Activated naive CD8-positive, alpha-beta T cell treated with anti-CD3 and anti-CD28 coated beads, Interleukin-2, amount 10 ng/mL, durations not matched to agents 7 days and 5 days (primary cell): ENCODE measurements around the gene CDCA3. TPM values are rescaled to one million over a fixed set of nuclear protein-coding genes. Genes with fewer than 3 reads are reported as not detected.

ENCODE experiments used
- ATAC-seq: fragments of 150-1000 bp; cut with Tn5 transposase; one replicate; pipeline ENCODE4 v1.10.0; 2021; ENCODE audit warnings: low read depth, moderate library complexity
- POLR2A ChIA-PET: fragments of 350-600 bp; sonication (Branson Sonifier 250); formaldehyde crosslinking; loops from one replicate; lab custom pipeline; 2021; ENCODE audit warnings: antibody characterized with exemption; lab: Charles Lee
- DNase-seq: peaks from one replicate; pipeline ENCODE4 v3.0.0; 2021
- H3K27ac Mint-ChIP-seq: one replicate; pipeline ENCODE4 v1.8.0; 2022; ENCODE audit warnings: mild to moderate bottlenecking, mixed read lengths
- H3K27me3 Mint-ChIP-seq: one replicate; pipeline ENCODE4 v1.8.0; 2022; ENCODE audit warnings: mild to moderate bottlenecking, moderate library complexity, mixed read lengths
- H3K36me3 Mint-ChIP-seq: one replicate; pipeline ENCODE4 v1.8.0; 2021; ENCODE audit warnings: mild to moderate bottlenecking, mixed read lengths
- H3K4me1 Mint-ChIP-seq: one replicate; pipeline ENCODE4 v1.8.0; 2021; ENCODE audit warnings: mixed read lengths
- H3K4me3 Mint-ChIP-seq: one replicate; pipeline ENCODE4 v1.8.0; 2022; ENCODE audit warnings: mild to moderate bottlenecking, moderate library complexity, mixed read lengths
- H3K9me3 Mint-ChIP-seq: one replicate; pipeline ENCODE4 v1.8.0; 2021; ENCODE audit warnings: mixed read lengths
- total RNA-seq, 2 experiments: library from RNA; stranded (reverse); gene quantifications; one replicate each; pipeline ENCODE4 v1.2.3, GENCODE V29; 2021

CDCA3 gene
- total RNA-seq, 2 experiments from 2014 or later = 76.7 to 85.2 TPM

DNA sequence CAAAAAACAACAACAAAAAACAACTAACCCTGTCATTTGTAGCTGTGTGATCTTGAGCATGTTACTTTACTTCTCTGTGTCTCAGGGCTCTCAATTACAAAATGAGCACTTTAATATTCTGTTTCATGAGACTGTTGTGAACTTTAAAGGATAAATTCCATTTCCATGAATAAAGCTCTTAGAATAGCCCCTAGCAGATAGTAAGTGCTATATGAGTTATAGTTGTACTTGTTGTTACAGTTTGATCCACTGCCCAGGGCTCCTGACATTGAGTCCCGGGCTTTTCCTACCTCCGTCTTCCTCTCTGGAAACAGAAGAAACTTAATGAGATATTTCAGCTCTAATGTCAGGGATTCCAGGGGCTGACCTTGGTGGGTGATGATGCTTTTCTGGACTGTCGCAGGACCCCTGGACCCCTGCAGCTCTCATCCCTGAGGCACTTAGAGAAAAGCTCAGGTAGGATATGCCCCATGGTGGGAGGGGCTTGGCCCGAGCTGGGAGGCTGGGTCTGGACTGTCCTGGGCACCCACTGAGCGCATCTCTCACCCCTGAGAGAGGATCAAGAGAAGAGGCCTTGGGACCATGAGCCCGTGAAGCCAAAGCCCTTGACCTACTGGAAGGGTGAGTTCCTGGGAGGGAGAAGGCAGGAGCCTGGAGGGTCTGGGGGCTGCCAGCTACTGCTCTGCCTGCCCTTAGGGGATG is 17.7 kb downstream of the CDCA3 start:
- no peak overlapping the region for H3K27ac Mint-ChIP-seq
- no peaks in the 10 kb centered on the region for H3K9me3 Mint-ChIP-seq
- no peak overlapping the region for H3K4me3 Mint-ChIP-seq

GRCh38 chr12:6832125-6832524 is 19.0 kb downstream of the CDCA3 start:
- no peak overlapping the region for H3K4me3 Mint-ChIP-seq
- no peak for ATAC-seq
- H3K4me1 Mint-ChIP-seq = peaks cover 19% of the 10 kb centered on the region
- H3K9me3 Mint-ChIP-seq = no peaks in the 10 kb centered on the region
- no peaks in the 10 kb centered on the region for H3K36me3 Mint-ChIP-seq
- H3K27ac Mint-ChIP-seq = no peak overlapping the region
- DNase-seq = no peak
- peaks cover 38% of the 10 kb centered on the region for H3K27me3 Mint-ChIP-seq
- POLR2A ChIA-PET = no interaction called here

More for the DNA sequence above, 17.7 kb downstream of the CDCA3 start:
- Mint-ChIP-seq H3K4me1 (peaks cover 12% of the 10 kb centered on the region), H3K36me3 (no peaks in the 10 kb centered on the region), H3K27me3 (peaks cover 29% of the 10 kb centered on the region)
- DNase-seq = no peak
- POLR2A ChIA-PET = interaction anchor here (1.2 to 2.5 kb wide), 3 partner anchors 9 to 18 kb away, joined by 3 to 14 read pairs (median 4); partner anchors contain the start of gene CDCA3
- ATAC-seq = no peak

- H3K36me3 Mint-ChIP-seq = no peaks in the 10 kb centered on the region
- H3K27ac Mint-ChIP-seq = no peak overlapping the region
- ATAC-seq = no peak
- H3K27me3 Mint-ChIP-seq = peaks cover 44% of the 10 kb centered on the region
- no peaks in the 10 kb centered on the region for H3K9me3 Mint-ChIP-seq
- no peak for DNase-seq
- POLR2A ChIA-PET = no interaction called here
- no peak overlapping the region for H3K4me3 Mint-ChIP-seq
- peaks cover 19% of the 10 kb centered on the region for H3K4me1 Mint-ChIP-seq
Observed at GRCh38 chr12:6831450-6831995, 19.6 kb downstream of the CDCA3 start.

DNA sequence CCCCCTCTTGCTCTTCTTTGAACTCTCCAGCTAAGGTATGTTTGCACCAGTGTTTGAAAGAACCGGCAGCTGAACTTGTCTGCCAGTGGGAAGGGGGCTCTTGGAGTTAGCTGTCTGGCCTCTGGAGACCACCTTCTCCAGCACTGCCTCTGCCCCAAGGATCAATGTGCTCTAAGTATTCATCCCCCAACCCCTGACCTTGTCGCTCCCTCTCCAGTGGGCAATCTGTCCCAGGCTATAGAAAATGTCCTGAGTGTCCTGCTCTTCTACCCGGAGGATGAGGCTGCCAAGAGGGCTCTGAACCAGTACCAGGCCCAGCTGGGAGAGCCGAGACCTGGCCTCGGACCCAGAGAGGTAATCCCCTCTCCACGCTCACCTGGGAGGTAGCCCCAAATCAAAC is 20.1 kb downstream of the CDCA3 start:
- Mint-ChIP-seq H3K36me3 (no peaks in the 10 kb centered on the region), H3K27me3 (peaks cover 48% of the 10 kb centered on the region), H3K27ac (no peak overlapping the region), H3K4me1 (peaks cover 19% of the 10 kb centered on the region), H3K4me3 (no peak overlapping the region), H3K9me3 (no peaks in the 10 kb centered on the region)
- ATAC-seq (no peak), DNase-seq (no peak)
- POLR2A ChIA-PET = interaction anchor here (1.1 to 1.3 kb wide), 2 partner anchors 21 to 78 kb away, joined by 3 to 4 read pairs; partner anchors contain the start of genes MLF2 and USP5

GRCh38 chr12:6830286-6830890 is 20.7 kb downstream of the CDCA3 start:
- ATAC-seq (no peak), DNase-seq (peak; percentile 34)
- peaks cover 17% of the 10 kb centered on the region for H3K4me1 Mint-ChIP-seq
- POLR2A ChIA-PET = interaction anchor here (1.1 to 1.3 kb wide), 2 partner anchors 21 to 77 kb away, joined by 3 to 4 read pairs; partner anchors contain the start of genes MLF2 and USP5
- H3K4me3 Mint-ChIP-seq = no peak overlapping the region
- H3K36me3 Mint-ChIP-seq = no peaks in the 10 kb centered on the region
- peaks cover 53% of the 10 kb centered on the region for H3K27me3 Mint-ChIP-seq
- no peak overlapping the region for H3K27ac Mint-ChIP-seq
- no peaks in the 10 kb centered on the region for H3K9me3 Mint-ChIP-seq

DNA sequence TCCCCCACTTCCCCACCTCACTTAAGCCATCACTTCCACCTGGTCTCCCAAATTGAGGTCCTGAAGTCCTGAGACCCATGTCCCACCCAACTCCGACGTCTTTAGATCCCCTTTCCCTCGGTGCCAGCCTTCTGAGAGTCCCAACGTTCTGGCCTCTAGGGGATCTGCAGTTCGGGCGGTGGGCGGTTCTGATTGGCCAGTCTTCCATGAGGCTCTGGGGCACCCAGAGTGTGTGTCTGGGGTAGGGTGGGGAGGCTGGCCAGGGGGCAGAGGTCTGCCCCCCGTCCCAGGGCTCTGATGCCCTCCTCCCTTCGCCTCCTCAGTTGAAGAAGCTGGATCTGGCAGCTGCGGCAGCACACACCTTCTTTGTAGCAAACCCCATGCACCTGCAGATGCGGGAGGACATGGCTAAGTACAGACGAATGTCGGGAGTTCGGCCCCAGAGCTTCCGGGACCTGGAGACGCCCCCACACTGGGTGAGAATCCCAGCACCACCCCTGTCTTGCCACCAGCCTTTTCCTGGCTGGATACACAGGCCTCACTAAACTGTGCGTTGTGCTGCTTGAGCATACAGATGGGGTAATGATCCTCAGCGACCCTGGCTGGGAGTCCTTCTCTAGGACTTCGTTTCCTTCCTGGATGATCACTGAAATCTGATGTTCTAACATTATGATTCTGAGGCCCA is 21.4 kb downstream of the CDCA3 start:
- H3K36me3 Mint-ChIP-seq = no peaks in the 10 kb centered on the region

DNA sequence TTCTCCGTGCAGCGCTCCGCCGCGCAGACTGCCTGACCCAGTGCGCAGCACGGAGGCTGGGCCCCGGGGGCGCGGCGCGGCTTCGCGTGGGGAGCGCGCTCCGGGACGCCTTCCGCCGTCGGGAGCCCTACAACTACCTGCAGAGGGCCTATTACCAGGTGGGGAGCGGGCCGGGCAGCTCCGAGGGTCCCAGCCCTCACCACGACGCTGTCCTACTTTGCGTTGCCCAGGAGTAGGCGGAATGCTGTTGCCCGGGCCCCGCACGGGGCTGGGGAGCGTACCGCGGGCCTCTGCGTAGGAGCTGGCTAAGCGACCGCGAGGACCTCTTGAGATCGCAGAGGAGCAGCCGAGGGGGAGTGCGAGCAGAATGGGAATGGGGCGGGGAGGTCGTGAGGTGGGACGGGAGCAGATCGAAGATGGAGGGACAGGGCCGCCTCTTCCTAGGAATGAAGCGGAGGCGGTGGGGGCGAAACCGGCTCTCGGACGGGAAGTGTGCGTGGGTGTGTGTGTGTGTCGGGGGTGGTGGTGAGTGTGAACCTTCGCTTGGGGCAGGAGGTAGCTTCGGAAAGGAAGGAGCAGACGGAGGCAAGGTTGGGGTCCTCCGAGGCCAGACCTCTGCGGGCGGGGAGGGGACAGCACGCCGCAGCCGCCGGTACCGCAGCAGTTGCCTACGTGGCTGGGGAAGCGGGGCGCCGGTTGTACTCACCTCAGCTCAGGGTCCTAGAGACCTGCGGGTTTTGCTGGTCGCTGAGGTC is 22.1 kb downstream of the CDCA3 start:
- Mint-ChIP-seq H3K4me3 (peak overlapping the region; percentile 82), H3K4me1 (peaks cover 15% of the 10 kb centered on the region), H3K36me3 (no peaks in the 10 kb centered on the region), H3K27me3 (peaks cover 61% of the 10 kb centered on the region), H3K27ac (peak overlapping the region; percentile 70), H3K9me3 (no peaks in the 10 kb centered on the region)
- POLR2A ChIA-PET = interaction anchor here (0.6 to 1.7 kb wide), 5 partner anchors 22 to 249 kb away, joined by 3 to 7 read pairs (median 5); partner anchors contain the start of genes CD4, CDCA3, MLF2 and SPSB2
- ATAC-seq = peak; percentile 50
- DNase-seq = peak; percentile 64

More for the DNA sequence above, 21.4 kb downstream of the CDCA3 start:
- H3K9me3 Mint-ChIP-seq = no peaks in the 10 kb centered on the region
- ATAC-seq = no peak
- H3K27me3 Mint-ChIP-seq = peaks cover 58% of the 10 kb centered on the region
- POLR2A ChIA-PET = interaction anchor here (0.6 to 1.4 kb wide), 5 partner anchors 41 to 250 kb away, joined by 3 to 7 read pairs (median 4); partner anchors contain the start of genes CD4, MLF2 and SPSB2
- no peak overlapping the region for H3K27ac Mint-ChIP-seq
- DNase-seq = no peak
- peak overlapping the region; percentile 82 for H3K4me3 Mint-ChIP-seq
- H3K4me1 Mint-ChIP-seq = peaks cover 15% of the 10 kb centered on the region

GRCh38 chr12:6827982-6828780 is 22.9 kb downstream of the CDCA3 start, which contains the start of gene P3H3:
Gene P3H3 (plus strand): TSS chr12:6828407. CDS start chr12:6828441, 34 bp downstream.
- ATAC-seq (peak; percentile 44), DNase-seq (peak; percentile 63)
- peak within 1 kb of the TSS; percentile 70 for H3K27ac Mint-ChIP-seq
- H3K36me3 Mint-ChIP-seq = no peaks in the 10 kb centered on the region
- POLR2A ChIA-PET = interaction anchor here (1.1 to 1.7 kb wide), 3 partner anchors 23 to 45 kb away, joined by 3 to 5 read pairs (median 4); partner anchors contain the start of genes CD4, CDCA3 and SPSB2
- H3K27me3 Mint-ChIP-seq = peaks cover 64% of the 10 kb centered on the region
- H3K4me3 Mint-ChIP-seq = peak within 1 kb of the TSS; percentile 84
- no peaks in the 10 kb centered on the region for H3K9me3 Mint-ChIP-seq
- H3K4me1 Mint-ChIP-seq = peaks cover 15% of the 10 kb centered on the region

DNA sequence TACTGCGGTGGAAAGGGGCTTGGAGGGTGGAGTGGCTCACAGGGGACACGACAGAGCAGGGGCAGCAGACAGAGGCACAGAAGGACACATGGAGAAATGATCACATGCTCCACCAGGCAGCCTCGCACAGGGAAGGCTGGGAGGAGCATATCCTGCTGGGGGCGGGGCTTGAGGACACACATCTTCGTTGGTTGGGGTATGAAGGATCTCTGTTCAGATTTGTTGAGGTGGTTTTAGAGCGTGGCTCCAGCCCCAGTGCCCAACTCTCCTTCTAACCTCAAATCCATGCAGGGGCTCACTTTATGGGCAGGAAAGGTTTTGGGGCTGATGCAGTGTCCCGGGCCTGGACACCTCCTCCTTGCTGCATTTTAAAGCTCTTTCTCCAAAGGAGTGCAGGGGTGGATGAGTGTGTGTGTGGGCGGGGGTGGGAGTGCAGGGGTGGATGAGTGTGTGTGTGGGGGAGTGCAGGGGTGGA is 23.6 kb downstream of the CDCA3 start:
- ATAC-seq (no peak), DNase-seq (peak; percentile 54)
- Mint-ChIP-seq H3K9me3 (no peaks in the 10 kb centered on the region), H3K36me3 (no peaks in the 10 kb centered on the region), H3K4me3 (peak overlapping the region; percentile 58), H3K4me1 (peaks cover 15% of the 10 kb centered on the region), H3K27me3 (peaks cover 71% of the 10 kb centered on the region), H3K27ac (no peak overlapping the region)
- POLR2A ChIA-PET = interaction anchor here (1.7 kb wide), 1 partner anchor 24 kb away, joined by 5 read pairs; the partner anchor contains the start of gene CDCA3

GRCh38 chr12:6826734-6827436 is 24.2 kb downstream of the CDCA3 start:
- POLR2A ChIA-PET = interaction anchor here (1.4 kb wide), 1 partner anchor 74 kb away, joined by 5 read pairs; the partner anchor contains the start of gene MLF2
- H3K9me3 Mint-ChIP-seq = no peaks in the 10 kb centered on the region
- H3K4me1 Mint-ChIP-seq = peaks cover 17% of the 10 kb centered on the region
- H3K27me3 Mint-ChIP-seq = peaks cover 73% of the 10 kb centered on the region
- H3K36me3 Mint-ChIP-seq = no peaks in the 10 kb centered on the region
- H3K27ac Mint-ChIP-seq = no peak overlapping the region
- DNase-seq (peak; percentile 32), ATAC-seq (no peak)
- peak overlapping the region; percentile 58 for H3K4me3 Mint-ChIP-seq

DNA sequence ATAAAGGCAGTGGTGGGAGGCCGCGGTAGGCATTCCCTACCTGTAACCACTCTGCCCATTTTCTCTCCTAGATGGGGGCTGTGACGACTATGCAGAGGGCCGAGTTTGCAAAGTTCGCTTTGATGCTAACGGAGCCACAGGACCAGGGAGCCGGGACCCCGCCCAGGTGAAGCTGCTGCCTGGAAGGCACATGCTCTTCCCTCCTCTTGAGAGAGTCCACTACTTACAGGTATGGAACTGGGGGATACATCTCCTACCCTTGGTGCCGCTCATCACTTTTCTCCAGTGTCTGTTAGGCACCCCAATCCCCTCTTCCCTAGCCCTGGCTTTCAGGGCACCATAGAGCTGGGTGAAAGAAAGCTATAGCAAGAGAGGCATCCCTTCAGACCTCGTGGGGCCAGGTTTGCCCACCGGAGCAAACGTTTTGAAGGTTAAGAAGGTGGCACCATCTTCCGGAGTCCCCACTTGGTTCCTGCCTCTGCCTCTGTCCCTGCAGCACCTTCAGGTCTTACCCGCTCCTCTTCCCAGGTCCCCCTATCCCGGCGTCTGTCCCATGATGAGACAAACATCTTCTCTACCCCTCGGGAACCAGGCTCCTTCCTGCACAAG is 24.9 kb downstream of the CDCA3 start:
- H3K27ac Mint-ChIP-seq = no peak overlapping the region
- ATAC-seq = no peak
- no peaks in the 10 kb centered on the region for H3K36me3 Mint-ChIP-seq
- DNase-seq = peak; percentile 30
- H3K4me3 Mint-ChIP-seq = no peak overlapping the region
- peaks cover 20% of the 10 kb centered on the region for H3K4me1 Mint-ChIP-seq
- no peaks in the 10 kb centered on the region for H3K9me3 Mint-ChIP-seq
- peaks cover 73% of the 10 kb centered on the region for H3K27me3 Mint-ChIP-seq
- POLR2A ChIA-PET = interaction anchor here (1.4 kb wide), 1 partner anchor 73 kb away, joined by 5 read pairs; the partner anchor contains the start of gene MLF2
